HCT116 (cell line): Measurements from ENCODE around the gene SLC26A2.

Source experiments
- CTCF ChIP-seq, 3 experiments: fragments of 200-600 bp in 1 of 3; sonication (generic) in 1 of 3; IDR thresholded peaks in 2 of 3; conservative IDR thresholded peaks in 1 of 3; 2 replicates each; pipeline ENCODE4 v1.5.1; 2012 to 2017; ENCODE audit warnings: low read depth in 2 of 3, low read length in 2 of 3, antibody characterized with exemption in 1 of 3, borderline replicate concordance in 1 of 3, control low read depth in 1 of 3, mild to moderate bottlenecking in 1 of 3, mixed read lengths in 1 of 3, mixed run types in 1 of 3, moderate library complexity in 1 of 3; ENCODE audit not compliant: insufficient read depth in 1 of 3
- FOSL1 ChIP-seq: IDR thresholded peaks from 2 replicates; pipeline ENCODE4 v1.6.1; 2012; ENCODE audit warnings: low read depth
- MAX ChIP-seq: IDR thresholded peaks from 2 replicates; pipeline ENCODE4 v1.6.1; 2012
- POLR2AphosphoS5 ChIP-seq: IDR thresholded peaks from 2 replicates; pipeline ENCODE4 v1.6.1; 2011; ENCODE audit warnings: mild to moderate bottlenecking, low read depth, low read length, moderate library complexity
- ZNF274 ChIP-seq: fragments of 200-500 bp; sonication (Bioruptor generic); IDR thresholded peaks from 2 replicates; pipeline ENCODE4 v1.6.1; 2014; ENCODE audit warnings: mild to moderate bottlenecking, low read depth, low read length, inconsistent platforms

GRCh38 chr5:149948993-149949392 is 11.6 kb upstream of the SLC26A2 start:
- TF ChIP-seq FOSL1 (no peak), CTCF (IDR thresholded peaks at IDR 0.05 in 2 of 3, conservative IDR thresholded peaks at IDR 0.05 in 1 of 3; ENCODE audit: borderline replicate concordance in 1 of 3, insufficient read depth in 1 of 3, low read depth in 2 of 3, low read length in 2 of 3) (no peak), ZNF274 (no peak), POLR2AphosphoS5 (no peak), MAX (no peak)
